Measurements from ENCODE around the gene INO80.

INO80 gene

DNA sequence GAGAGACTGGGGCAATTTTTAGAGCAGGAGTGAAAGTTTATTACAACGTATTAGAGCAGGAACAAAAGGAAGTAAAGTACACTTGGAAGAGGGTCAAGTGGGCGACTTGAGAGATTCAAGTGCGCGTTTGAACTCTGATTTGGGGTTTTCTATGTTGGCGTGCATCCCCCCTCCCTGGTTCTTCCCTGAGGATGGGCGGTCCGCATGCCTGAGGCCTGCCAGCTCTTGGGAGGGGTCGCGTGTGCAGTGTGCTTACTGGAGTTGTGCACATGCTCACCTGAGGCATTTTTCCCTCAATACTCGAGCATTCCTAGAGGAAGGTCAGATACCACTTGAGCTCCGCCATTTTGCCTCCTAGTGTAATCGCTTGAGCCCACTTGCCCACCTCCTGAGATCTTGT lies 173.2 kb downstream of the INO80 start:
- DNase-seq: no peak

GRCh38 chr15:40942337-40942854 lies 173.7 kb downstream of the INO80 start:
- no peak for DNase-seq

- peak; percentile 40 to 68 for DNase-seq
Measured at GRCh38 chr15:40941528-40942336, 174.3 kb downstream of the INO80 start.

- no peak for DNase-seq
Measured at GRCh38 chr15:40941068-40941527, 175.0 kb downstream of the INO80 start.

DNA sequence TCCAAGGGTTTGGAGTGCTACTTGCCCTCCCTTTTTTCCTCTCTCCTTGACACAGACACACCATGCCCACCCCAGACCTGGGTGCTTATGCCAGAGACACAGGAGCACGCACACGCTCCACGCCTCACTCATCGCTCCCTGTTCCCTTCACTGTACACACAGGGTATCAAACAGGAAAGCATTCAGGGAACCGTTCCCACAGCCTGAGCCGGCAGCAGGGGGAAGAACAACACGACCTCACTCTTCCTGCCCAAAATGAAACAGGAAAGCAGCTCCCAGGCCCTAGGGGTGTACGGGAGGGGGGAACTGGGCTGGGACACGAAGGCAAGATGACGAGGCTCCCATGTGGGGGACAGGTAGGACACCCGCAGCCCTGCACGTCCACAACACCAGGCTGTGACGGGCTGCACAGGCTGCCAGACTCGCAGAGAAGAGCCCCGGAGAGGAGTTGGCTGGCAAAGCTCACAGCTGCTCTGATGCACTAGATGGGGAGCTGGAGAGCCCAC lies 175.7 kb downstream of the INO80 start:
- no peak for DNase-seq

DNA sequence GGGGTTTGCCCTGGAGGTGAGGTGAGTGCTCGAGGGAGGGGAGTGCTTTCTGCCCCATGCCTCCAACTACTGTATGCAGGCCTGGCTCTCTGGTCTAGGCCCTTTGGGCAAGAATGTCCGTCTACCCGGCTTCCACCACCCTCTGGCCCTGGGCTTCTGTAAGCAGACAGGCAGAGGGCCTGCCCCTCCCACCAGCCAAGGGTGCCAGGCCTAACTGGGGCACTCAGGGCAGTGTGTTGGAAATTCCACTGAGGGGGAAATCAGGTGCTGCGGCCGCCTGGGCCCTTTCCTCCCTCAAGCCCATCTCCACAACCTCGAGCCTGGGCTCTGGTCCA lies 177.6 kb downstream of the INO80 start:
- no peak for DNase-seq

DNA sequence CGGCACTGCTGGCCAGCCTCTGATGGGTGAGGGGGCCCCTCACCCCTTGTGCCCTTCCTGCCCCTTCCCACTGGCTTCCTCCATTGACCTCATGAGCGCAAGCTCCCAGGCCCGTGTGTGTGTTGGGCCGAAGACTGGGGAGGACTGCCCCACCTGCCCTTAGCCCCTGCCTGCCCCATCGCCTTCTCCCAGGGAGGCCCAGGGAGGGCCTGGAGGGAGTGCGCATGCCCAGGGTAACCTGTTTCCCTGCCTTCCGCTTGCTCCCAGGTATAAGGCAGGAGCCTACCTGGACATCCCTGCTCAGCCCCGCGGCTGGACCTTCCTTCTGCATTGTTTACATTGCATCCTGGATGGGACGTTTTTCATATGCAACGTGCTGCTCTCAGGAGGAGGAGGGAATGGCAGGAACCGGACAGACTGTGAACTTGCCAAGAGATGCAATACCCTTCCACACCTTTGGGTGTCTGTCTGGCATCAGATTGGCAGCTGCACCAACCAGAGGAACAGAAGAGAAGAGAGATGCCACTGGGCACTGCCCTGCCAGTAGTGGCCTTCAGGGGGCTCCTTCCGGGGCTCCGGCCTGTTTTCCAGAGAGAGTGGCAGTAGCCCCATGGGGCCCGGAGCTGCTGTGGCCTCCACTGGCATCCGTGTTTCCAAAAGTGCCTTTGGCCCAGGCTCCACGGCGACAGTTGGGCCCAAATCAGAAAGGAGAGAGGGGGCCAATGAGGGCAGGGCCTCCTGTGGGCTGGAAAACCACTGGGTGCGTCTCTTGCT lies 178.1 kb downstream of the INO80 start:
- DNase-seq: no peak

DNA sequence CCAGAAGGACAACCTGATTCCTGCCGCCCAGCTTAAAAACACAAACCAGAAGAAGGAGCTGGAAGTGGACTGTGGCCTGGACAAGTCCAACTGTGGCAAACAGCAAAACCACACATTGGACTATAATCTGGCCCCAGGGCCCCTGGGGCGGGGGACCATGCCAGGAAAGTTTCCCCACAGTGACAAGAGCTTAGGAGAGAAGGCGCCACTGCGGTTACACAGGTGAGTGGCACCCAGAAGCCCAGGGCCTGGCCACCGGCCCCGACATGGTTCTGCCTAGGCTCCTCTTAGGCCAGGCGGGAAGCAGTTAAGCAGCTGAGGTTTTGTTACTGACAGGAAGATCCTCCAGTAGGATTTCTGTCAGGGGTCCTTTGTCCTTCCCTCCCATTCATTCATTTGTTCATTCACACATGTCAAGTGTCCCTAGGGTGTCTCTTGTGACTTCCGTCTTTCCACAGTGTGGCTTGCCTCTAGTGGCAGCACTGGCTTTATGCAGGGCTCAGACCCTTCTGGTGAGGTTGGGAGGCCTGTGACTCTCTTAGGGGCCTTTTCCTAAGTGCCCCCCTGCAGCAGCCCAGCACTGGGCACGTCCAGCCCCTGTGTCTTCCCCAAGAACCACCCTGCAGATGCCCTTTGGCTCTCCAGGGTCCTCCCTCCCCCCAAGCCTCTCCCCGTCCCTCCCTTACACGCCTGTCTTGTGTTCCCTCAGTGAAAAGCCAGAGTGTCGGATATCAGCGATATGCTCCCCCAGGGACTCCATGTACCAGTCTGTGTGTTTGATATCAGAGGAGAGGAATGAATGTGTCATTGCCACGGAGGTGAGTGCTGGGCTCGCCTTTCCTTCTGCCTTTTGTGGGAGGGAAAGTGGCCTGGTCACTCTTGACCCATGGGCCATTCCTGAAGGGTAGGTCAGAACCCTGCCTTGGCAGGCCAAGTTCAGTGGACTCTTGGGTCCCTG lies 179.1 kb downstream of the INO80 start:
- DNase-seq: no peak

DNA sequence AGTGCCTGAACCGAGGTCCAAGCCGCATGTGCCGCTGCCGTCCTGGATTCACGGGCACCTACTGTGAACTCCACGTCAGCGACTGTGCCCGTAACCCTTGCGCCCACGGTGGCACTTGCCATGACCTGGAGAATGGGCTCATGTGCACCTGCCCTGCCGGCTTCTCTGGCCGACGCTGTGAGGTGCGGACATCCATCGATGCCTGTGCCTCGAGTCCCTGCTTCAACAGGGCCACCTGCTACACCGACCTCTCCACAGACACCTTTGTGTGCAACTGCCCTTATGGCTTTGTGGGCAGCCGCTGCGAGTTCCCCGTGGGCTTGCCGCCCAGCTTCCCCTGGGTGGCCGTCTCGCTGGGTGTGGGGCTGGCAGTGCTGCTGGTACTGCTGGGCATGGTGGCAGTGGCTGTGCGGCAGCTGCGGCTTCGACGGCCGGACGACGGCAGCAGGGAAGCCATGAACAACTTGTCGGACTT lies 179.8 kb downstream of the INO80 start:
- DNase-seq: no peak

DNA sequence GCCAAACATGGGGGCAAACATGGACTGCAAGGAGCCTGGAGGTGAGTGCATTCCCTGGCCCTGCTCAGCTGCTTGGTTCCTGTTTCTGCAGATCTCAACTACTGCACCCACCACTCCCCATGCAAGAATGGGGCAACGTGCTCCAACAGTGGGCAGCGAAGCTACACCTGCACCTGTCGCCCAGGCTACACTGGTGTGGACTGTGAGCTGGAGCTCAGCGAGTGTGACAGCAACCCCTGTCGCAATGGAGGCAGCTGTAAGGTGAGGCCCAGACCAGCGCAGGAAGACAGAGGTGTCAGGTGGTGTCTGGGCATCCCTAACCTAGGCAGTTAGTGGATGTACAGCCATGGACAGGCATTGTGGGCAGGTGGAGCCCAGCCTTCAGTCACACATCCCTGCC lies 181.6 kb downstream of the INO80 start:
- no peak for DNase-seq

DNA sequence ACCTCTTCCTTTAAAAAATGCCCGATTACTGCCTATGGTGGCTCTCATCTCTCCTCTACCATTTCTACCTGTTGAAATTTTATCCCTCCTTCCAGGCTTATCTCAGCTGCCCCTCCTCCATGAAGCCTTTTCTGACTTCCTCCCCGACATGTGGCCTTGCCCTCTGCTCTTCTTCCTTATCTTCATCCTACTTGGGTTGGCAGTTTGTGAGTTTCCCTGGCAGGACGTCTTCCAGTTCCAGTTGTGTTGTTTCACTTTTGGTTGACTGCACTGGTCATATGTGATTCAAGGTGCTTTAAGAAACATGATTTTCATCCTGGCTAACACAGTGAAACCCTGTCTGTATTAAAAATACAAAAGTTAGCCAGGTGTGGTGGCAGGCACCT lies 182.6 kb downstream of the INO80 start:
- no peak for DNase-seq

DNA sequence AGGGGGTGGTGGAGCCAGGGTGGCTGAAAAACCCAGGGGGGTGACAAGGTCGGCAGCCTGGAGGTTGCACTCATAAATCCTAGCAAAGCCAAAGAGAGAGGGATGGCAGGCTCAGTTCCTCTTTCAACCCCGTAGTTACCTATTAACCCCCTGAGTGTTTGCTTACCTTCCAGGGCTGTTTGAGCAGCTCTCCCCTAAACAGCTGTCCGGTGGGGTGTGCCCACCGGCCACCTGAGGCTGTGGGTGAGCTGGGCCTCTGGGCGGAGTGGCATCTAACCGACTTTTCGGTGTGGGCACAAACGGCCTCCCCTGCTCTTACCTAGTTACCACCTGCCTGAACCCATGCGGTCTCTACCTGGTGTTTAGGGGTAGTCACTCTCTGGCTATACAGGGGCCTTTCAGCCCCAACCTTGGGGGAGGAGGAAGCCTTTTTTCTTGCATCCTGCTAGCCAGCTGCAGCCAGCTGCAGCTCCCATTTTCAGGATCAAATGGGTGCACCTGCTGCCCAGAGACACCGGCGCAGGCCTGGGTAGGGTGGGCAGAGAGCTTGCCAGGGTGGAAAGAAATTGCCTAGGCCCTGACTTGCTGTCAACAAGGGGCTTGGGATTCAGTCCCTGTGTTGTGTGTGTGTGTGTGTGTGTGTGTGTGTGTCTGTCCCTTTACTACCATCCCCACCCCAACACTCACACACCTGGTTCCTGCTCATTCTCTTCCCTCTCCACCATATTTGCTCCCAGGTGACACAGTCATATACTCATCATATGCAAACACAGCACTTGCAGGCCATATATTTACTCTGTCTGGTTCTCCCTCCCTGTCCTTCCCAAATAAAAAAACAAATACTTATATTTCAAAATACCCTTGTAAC lies 183.2 kb downstream of the INO80 start:
- DNase-seq: no peak

GRCh38 chr15:40932156-40932555 lies 183.9 kb downstream of the INO80 start:
- no peak for DNase-seq

- no peak for DNase-seq
Measured at GRCh38 chr15:40931300-40932142, 184.6 kb downstream of the INO80 start.

GRCh38 chr15:40930430-40931299 lies 185.4 kb downstream of the INO80 start:
- peak; percentile 64 to 76 for DNase-seq

DNA sequence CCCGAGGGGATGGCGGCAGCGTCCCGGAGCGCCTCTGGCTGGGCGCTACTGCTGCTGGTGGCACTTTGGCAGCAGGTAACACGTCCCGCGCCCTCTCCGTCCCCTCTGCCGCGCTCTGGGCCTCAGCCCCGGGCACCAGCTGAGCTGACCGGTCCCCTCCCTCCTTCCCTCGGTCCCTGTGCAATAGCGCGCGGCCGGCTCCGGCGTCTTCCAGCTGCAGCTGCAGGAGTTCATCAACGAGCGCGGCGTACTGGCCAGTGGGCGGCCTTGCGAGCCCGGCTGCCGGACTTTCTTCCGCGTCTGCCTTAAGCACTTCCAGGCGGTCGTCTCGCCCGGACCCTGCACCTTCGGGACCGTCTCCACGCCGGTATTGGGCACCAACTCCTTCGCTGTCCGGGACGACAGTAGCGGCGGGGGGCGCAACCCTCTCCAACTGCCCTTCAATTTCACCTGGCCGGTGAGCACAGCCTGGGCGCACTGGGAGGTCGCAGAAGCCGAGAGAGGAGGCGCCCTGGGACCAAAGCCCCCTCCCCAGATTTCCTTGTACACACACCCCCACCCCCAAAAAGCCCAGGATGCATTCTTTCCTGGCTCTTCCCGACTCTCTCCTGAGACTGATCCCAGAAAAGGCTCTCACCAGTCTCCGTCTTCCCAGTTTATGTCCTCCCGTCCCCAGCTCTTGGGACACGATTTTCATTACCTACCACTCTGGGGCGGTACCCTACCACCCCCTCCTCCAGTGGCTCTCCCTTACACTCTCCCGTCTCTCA lies 186.2 kb downstream of the INO80 start:
- peak in 1 of 2 experiments; percentile 26 for DNase-seq

Data from NCI-H1930 (cell line).